Measurements from ENCODE around the gene STPG1.
A peak's percentile ranks its signal among the peaks of the same experiment; 100 is the strongest.

DNA sequence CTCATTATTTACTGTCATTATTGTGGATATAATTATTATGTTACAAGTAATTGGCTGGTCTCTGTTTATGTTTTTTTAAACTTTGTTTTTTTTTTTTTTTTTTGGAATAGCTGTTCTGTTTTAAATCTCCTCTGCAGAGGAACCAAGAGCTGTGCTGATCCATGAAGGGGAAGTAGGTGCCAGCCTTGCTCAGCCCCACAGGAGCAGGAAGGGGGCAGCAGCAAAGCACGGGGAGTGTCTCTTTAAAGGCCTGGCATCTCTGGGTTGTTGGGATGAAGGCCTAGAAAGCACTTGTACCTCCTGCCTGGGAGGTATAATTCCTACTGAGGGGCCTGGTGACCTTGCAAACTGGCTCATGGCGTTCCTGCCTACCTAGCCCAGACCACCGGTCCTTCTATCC is 96.9 kb downstream of the STPG1 start:
- TF ChIP-seq, protein P1, sequence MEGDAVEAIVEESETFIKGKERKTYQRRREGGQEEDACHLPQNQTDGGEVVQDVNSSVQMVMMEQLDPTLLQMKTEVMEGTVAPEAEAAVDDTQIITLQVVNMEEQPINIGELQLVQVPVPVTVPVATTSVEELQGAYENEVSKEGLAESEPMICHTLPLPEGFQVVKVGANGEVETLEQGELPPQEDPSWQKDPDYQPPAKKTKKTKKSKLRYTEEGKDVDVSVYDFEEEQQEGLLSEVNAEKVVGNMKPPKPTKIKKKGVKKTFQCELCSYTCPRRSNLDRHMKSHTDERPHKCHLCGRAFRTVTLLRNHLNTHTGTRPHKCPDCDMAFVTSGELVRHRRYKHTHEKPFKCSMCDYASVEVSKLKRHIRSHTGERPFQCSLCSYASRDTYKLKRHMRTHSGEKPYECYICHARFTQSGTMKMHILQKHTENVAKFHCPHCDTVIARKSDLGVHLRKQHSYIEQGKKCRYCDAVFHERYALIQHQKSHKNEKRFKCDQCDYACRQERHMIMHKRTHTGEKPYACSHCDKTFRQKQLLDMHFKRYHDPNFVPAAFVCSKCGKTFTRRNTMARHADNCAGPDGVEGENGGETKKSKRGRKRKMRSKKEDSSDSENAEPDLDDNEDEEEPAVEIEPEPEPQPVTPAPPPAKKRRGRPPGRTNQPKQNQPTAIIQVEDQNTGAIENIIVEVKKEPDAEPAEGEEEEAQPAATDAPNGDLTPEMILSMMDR (IDR thresholded peaks at IDR 0.05; ENCODE audit: insufficient read depth, low read length), result no peak
- 0 out of 2 replicates have a peak, but pooled peaks have one; percentile 9 for TF ChIP-seq SPI1 (IDR thresholded peaks at IDR 0.05; ENCODE audit: borderline replicate concordance, low read depth)
- TF ChIP-seq POLR2AphosphoS5 (IDR thresholded peaks at IDR 0.05; ENCODE audit: low read depth), result no peak
- TF ChIP-seq, protein P2, sequence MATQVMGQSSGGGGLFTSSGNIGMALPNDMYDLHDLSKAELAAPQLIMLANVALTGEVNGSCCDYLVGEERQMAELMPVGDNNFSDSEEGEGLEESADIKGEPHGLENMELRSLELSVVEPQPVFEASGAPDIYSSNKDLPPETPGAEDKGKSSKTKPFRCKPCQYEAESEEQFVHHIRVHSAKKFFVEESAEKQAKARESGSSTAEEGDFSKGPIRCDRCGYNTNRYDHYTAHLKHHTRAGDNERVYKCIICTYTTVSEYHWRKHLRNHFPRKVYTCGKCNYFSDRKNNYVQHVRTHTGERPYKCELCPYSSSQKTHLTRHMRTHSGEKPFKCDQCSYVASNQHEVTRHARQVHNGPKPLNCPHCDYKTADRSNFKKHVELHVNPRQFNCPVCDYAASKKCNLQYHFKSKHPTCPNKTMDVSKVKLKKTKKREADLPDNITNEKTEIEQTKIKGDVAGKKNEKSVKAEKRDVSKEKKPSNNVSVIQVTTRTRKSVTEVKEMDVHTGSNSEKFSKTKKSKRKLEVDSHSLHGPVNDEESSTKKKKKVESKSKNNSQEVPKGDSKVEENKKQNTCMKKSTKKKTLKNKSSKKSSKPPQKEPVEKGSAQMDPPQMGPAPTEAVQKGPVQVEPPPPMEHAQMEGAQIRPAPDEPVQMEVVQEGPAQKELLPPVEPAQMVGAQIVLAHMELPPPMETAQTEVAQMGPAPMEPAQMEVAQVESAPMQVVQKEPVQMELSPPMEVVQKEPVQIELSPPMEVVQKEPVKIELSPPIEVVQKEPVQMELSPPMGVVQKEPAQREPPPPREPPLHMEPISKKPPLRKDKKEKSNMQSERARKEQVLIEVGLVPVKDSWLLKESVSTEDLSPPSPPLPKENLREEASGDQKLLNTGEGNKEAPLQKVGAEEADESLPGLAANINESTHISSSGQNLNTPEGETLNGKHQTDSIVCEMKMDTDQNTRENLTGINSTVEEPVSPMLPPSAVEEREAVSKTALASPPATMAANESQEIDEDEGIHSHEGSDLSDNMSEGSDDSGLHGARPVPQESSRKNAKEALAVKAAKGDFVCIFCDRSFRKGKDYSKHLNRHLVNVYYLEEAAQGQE (IDR thresholded peaks at IDR 0.05; ENCODE audit: insufficient replicate concordance, low read depth), result no peak
- TF ChIP-seq GABPA (IDR thresholded peaks at IDR 0.05; ENCODE audit: low read depth), result no peak
